ENCODE data around the gene EDARADD.

- no peak for TF ChIP-seq CTCF (IDR thresholded peaks at IDR 0.05)
- TF ChIP-seq POLR2A (IDR thresholded peaks at IDR 0.05) = no peak
Measured at GRCh38 chr1:236351875-236352573, 42.1 kb upstream of the EDARADD start.
